HEK293 (cell line): ENCODE results near the gene COL6A5.

Experiments used
- CTCF ChIA-PET: fragments of 350-600 bp; formaldehyde crosslinking; extraction: SDS; loops from one replicate; lab custom pipeline; 2021; ENCODE audit warnings: antibody characterized with exemption; lab: Yijun Ruan, JAX
- POLR2A ChIA-PET: fragments of 300-600 bp; formaldehyde crosslinking; extraction: SDS; loops from one replicate; lab custom pipeline; 2020; ENCODE audit warnings: antibody characterized with exemption, inconsistent platforms; lab: Yijun Ruan, JAX
- H3K27ac ChIP-seq: fragments of 200-500 bp; sonication (Bioruptor generic); 2 replicates; pipeline ENCODE4 v1.5.1; 2014; ENCODE audit warnings: low read depth, low read length, control low read depth, inconsistent platforms; ENCODE audit errors: extremely low read depth
- H3K36me3 ChIP-seq, 2 experiments: fragments of 200-500 bp in 1 of 2; sonication (Bioruptor generic) in 1 of 2; 1 replicate in 1 of 2; 2 replicates in 1 of 2; pipeline ENCODE4 v1.5.1; 2014 to 2017; ENCODE audit warnings: inconsistent platforms in 2 of 2, low read length in 2 of 2; ENCODE audit not compliant: control insufficient read depth in 2 of 2, insufficient read depth in 1 of 2
- H3K4me1 ChIP-seq: fragments of 200-500 bp; sonication (Bioruptor generic); 2 replicates; pipeline ENCODE4 v1.5.1; 2014; ENCODE audit warnings: mild to moderate bottlenecking, low read length, inconsistent platforms; ENCODE audit not compliant: control insufficient read depth, insufficient read depth
- H3K4me3 ChIP-seq: 2 replicates; pipeline ENCODE4 v1.5.1; 2011; ENCODE audit warnings: low read depth, mild to moderate bottlenecking, control low read depth, low read length, moderate library complexity
- H3K9me3 ChIP-seq: fragments of 200-500 bp; sonication (Bioruptor generic); 2 replicates; pipeline ENCODE4 v1.5.1; 2014; ENCODE audit warnings: low read depth, low read length, inconsistent platforms; ENCODE audit not compliant: control insufficient read depth, insufficient read depth
- BCL11A ChIP-seq: fragments of 450-650 bp; formaldehyde crosslinking; IDR thresholded peaks from 2 replicates; pipeline ENCODE4 v1.5.1; 2016; ENCODE audit warnings: low read depth, missing biosample characterization, missing genetic modification characterization
- BCL6B ChIP-seq: fragments of 450-650 bp; formaldehyde crosslinking; IDR thresholded peaks from 2 replicates; pipeline ENCODE4 v1.5.1; 2017; ENCODE audit warnings: missing biosample characterization, missing genetic modification characterization
- EGR2 ChIP-seq: fragments of 450-650 bp; formaldehyde crosslinking; IDR thresholded peaks from 2 replicates; pipeline ENCODE4 v1.5.1; 2016; ENCODE audit warnings: low read depth, missing biosample characterization, missing genetic modification characterization
- GLI2 ChIP-seq: fragments of 450-650 bp; formaldehyde crosslinking; IDR thresholded peaks from 2 replicates; pipeline ENCODE4; 2017; ENCODE audit warnings: missing biosample characterization, missing genetic modification characterization, low read depth, borderline replicate concordance
- HIC1 ChIP-seq: fragments of 450-650 bp; formaldehyde crosslinking; IDR thresholded peaks from 2 replicates; pipeline ENCODE4 v1.5.1; 2016; ENCODE audit warnings: missing biosample characterization, missing genetic modification characterization
- PRDM2 ChIP-seq: fragments of 450-650 bp; formaldehyde crosslinking; IDR thresholded peaks from 2 replicates; pipeline ENCODE4 v1.5.1; 2016; ENCODE audit warnings: missing biosample characterization, missing genetic modification characterization, borderline replicate concordance
- REST ChIP-seq: fragments of 450-650 bp; formaldehyde crosslinking; IDR thresholded peaks from 2 replicates; pipeline ENCODE4 v1.5.1; 2016; ENCODE audit warnings: missing biosample characterization, missing genetic modification characterization
- SETDB1 ChIP-seq: IDR thresholded peaks from one replicate; pipeline ENCODE4 v1.6.1; 2017; ENCODE audit warnings: mild to moderate bottlenecking, low read length, moderate library complexity, mixed read lengths; ENCODE audit not compliant: insufficient read length
- ZBTB20 ChIP-seq: fragments of 450-650 bp; formaldehyde crosslinking; IDR thresholded peaks from 2 replicates; pipeline ENCODE4 v1.5.1; 2016; ENCODE audit warnings: missing biosample characterization, missing genetic modification characterization
- ZNF132 ChIP-seq: fragments of 450-650 bp; formaldehyde crosslinking; IDR thresholded peaks from 2 replicates; pipeline ENCODE4 v1.5.1; 2017; ENCODE audit warnings: missing biosample characterization, missing genetic modification characterization, borderline replicate concordance
- ZNF133 ChIP-seq: fragments of 450-650 bp; formaldehyde crosslinking; IDR thresholded peaks from 2 replicates; pipeline ENCODE4 v1.5.1; 2016; ENCODE audit warnings: missing biosample characterization, missing genetic modification characterization
- ZNF146 ChIP-seq: fragments of 450-650 bp; formaldehyde crosslinking; IDR thresholded peaks from 2 replicates; pipeline ENCODE4 v1.5.1; 2016; ENCODE audit warnings: missing biosample characterization, missing genetic modification characterization
- ZNF155 ChIP-seq: fragments of 450-650 bp; formaldehyde crosslinking; IDR thresholded peaks from 2 replicates; pipeline ENCODE4 v1.5.1; 2016; ENCODE audit warnings: missing biosample characterization, missing genetic modification characterization
- ZNF184 ChIP-seq: fragments of 450-650 bp; IDR thresholded peaks from 2 replicates; pipeline ENCODE4 v1.5.1; 2018; ENCODE audit warnings: missing biosample characterization, mild to moderate bottlenecking, missing genetic modification characterization
- ZNF501 ChIP-seq: fragments of 450-650 bp; formaldehyde crosslinking; IDR thresholded peaks from 2 replicates; pipeline ENCODE4 v1.5.1; 2016; ENCODE audit warnings: missing biosample characterization, missing genetic modification characterization
- ZNF514 ChIP-seq: fragments of 450-650 bp; formaldehyde crosslinking; IDR thresholded peaks from 2 replicates; pipeline ENCODE4 v1.5.1; 2016; ENCODE audit warnings: missing biosample characterization, missing genetic modification characterization
- ZNF529 ChIP-seq: fragments of 450-650 bp; formaldehyde crosslinking; IDR thresholded peaks from 2 replicates; pipeline ENCODE4 v1.5.1; 2017; ENCODE audit warnings: missing genetic modification characterization, missing biosample characterization; ENCODE audit not compliant: insufficient replicate concordance
- ZNF549 ChIP-seq: fragments of 450-650 bp; IDR thresholded peaks from 2 replicates; pipeline ENCODE4 v1.5.1; 2018; ENCODE audit warnings: missing biosample characterization, missing genetic modification characterization, mild to moderate bottlenecking, inconsistent platforms, moderate library complexity
- ZNF560 ChIP-seq: fragments of 450-650 bp; formaldehyde crosslinking; IDR thresholded peaks from 2 replicates; pipeline ENCODE4 v1.5.1; 2017; ENCODE audit warnings: missing biosample characterization, missing genetic modification characterization, borderline replicate concordance
- ZNF600 ChIP-seq: fragments of 450-650 bp; formaldehyde crosslinking; IDR thresholded peaks from 2 replicates; pipeline ENCODE4 v1.5.1; 2016; ENCODE audit warnings: missing biosample characterization, missing genetic modification characterization
- ZNF664 ChIP-seq: fragments of 450-650 bp; formaldehyde crosslinking; IDR thresholded peaks from 2 replicates; pipeline ENCODE4 v1.5.1; 2016; ENCODE audit warnings: missing biosample characterization, missing genetic modification characterization
- ZNF707 ChIP-seq: fragments of 450-650 bp; formaldehyde crosslinking; IDR thresholded peaks from 2 replicates; pipeline ENCODE4 v1.5.1; 2016; ENCODE audit warnings: missing biosample characterization, missing genetic modification characterization

Gene COL6A5

GRCh38 chr3:130423064-130423463 lies 77.6 kb downstream of the COL6A5 start:
- Histone ChIP-seq H3K27ac (no peak overlapping the region), H3K4me3 (no peak overlapping the region), H3K4me1 (peaks cover 14% of the 10 kb centered on the region), H3K36me3 (no peaks in the 10 kb centered on the region), H3K9me3 (no peaks in the 10 kb centered on the region)
- ChIA-PET CTCF (no interaction called here), POLR2A (no interaction called here)
- TF ChIP-seq PRDM2 (tag by site-specific recombination) (no peak), ZNF155 (no peak), ZNF560 (no peak), ZNF529 (tag by site-specific recombination) (no peak), ZBTB20 (tag by site-specific recombination) (no peak), ZNF664 (tag by site-specific recombination) (no peak), GLI2 (tag by site-specific recombination) (no peak), SETDB1 (no peak), BCL11A (tag by site-specific recombination) (no peak), ZNF501 (no peak), REST (tag by site-specific recombination) (no peak), ZNF600 (tag by site-specific recombination) (no peak)

GRCh38 chr3:130424837-130425236 lies 79.4 kb downstream of the COL6A5 start:
- Histone ChIP-seq H3K4me1 (peaks cover 14% of the 10 kb centered on the region), H3K36me3 (no peaks in the 10 kb centered on the region), H3K4me3 (no peak overlapping the region), H3K27ac (no peak overlapping the region; the same call in 1 of the 2 replicates), H3K9me3 (no peaks in the 10 kb centered on the region)
- CTCF ChIA-PET = no interaction called here
- POLR2A ChIA-PET = no interaction called here
- TF ChIP-seq HIC1 (tag by site-specific recombination) = no peak
- TF ChIP-seq ZNF529 (tag by site-specific recombination) = no peak
- no peak for TF ChIP-seq BCL6B (tag by site-specific recombination)
- TF ChIP-seq ZNF146 (tag by site-specific recombination) = no peak
- no peak for TF ChIP-seq ZNF132 (tag by site-specific recombination)
- no peak for TF ChIP-seq ZNF600 (tag by site-specific recombination)
- TF ChIP-seq ZNF549 (tag by site-specific recombination) = no peak
- TF ChIP-seq ZNF514 (tag by site-specific recombination) = no peak
- TF ChIP-seq ZNF133 (tag by site-specific recombination) = no peak
- no peak for TF ChIP-seq ZNF184 (tag by site-specific recombination)
- TF ChIP-seq ZNF707 (tag by site-specific recombination) = no peak
- no peak for TF ChIP-seq EGR2
